Thymus (tissue), 11 donors: ENCODE measurements around the gene PFKFB4. TPM values are rescaled to one million over a fixed set of nuclear protein-coding genes. Genes with fewer than 3 reads are reported as not detected.

Source experiments
- DNase-seq, 9 donors: peaks; one replicate each; pipeline ENCODE4 v3.0.0-alpha.2; 2013; ENCODE audit warnings: low spot score in 9 of 9, low read depth in 6 of 9, missing footprints in 1 of 9
- H3K27ac ChIP-seq, 2 donors: one replicate each; pipeline ENCODE4 v1.5.1; 2013; ENCODE audit warnings: control low read depth in 1 of 2, low read depth in 1 of 2, low read length in 1 of 2, mild to moderate bottlenecking in 1 of 2, moderate library complexity in 1 of 2
- H3K27me3 ChIP-seq, 2 donors: one replicate each; pipeline ENCODE4 v1.5.1; 2013; ENCODE audit warnings: low read length in 1 of 2; ENCODE audit not compliant: control insufficient read depth in 2 of 2, insufficient read depth in 1 of 2
- H3K36me3 ChIP-seq, 2 donors: one replicate each; pipeline ENCODE4 v1.5.1; 2013; ENCODE audit warnings: low read length in 1 of 2, mild to moderate bottlenecking in 1 of 2, moderate library complexity in 1 of 2; ENCODE audit not compliant: control insufficient read depth in 2 of 2, insufficient read depth in 2 of 2
- H3K4me1 ChIP-seq, 2 donors: one replicate each; pipeline ENCODE4 v1.5.1; 2013; ENCODE audit warnings: low read length in 2 of 2; ENCODE audit not compliant: control insufficient read depth in 2 of 2, insufficient read depth in 2 of 2
- H3K4me3 ChIP-seq, 2 donors: one replicate each; pipeline ENCODE4 v1.5.1; 2013; ENCODE audit warnings: low read length in 2 of 2, control low read depth in 1 of 2, mild to moderate bottlenecking in 1 of 2
- H3K9me3 ChIP-seq, 2 donors: one replicate each; pipeline ENCODE4 v1.5.1; 2013; ENCODE audit warnings: low read length in 1 of 2, mild to moderate bottlenecking in 1 of 2; ENCODE audit not compliant: control insufficient read depth in 2 of 2, insufficient read depth in 1 of 2
- WGBS: extraction: QIAGEN DNeasy Blood & Tissue Kit; methylation state at CpG from one replicate; pipeline ENCODE4 v1.1.7; 2013; 5-methylcytosine and 5-hydroxymethylcytosine counted together
- polyA plus RNA-seq: library from polyadenylated mRNA; stranded (reverse); fragments of 200-250 nt; gene quantifications from one replicate; pipeline ENCODE4 v1.2.3, GENCODE V29; 2013
- total RNA-seq: library from RNA; stranded (reverse); fragments of 120-200 nt; gene quantifications from one replicate; pipeline ENCODE4 v1.2.4, GENCODE V29; 2013
- donor health status: healthy.

PFKFB4 gene
- total and polyA plus RNA-seq, 2 donors: 3.5 to 6.1 TPM

DNA sequence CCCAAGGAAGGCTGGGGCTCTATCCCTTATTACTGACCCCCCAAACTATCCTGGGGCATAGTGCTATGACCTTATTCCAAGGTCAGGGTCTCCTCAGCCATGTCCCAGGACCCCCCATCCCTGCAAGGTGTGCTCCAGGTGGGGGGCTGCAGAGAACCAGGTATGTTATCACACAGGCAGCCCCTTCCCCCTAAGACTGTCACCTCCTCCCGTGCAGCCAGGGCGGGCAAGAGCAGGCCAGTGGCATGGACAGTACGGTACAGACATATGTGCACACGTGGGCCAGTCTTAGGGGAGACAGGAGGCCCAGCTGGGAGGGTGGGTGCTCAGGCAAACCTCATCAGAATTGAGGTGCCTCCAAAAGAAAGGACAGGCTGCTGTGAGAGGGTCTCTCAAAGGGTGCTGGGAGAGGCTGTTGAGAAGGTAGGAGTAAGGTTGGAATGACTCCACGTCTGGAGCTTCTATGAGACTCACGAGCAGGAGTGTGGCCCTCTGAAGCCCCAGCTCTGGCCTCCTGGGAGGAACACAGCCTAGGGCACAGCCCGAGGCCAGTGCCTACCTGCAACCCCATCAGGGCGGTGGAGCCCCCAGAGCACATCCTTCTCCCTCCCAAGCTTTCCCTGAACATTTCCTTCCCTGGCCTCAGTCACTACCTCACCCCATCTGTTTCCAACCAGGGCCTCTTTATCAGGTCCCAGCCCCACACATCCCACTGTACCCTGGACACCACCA is 40.2 kb upstream of the PFKFB4 start:
- Histone ChIP-seq H3K27me3 (peaks cover 18 to 45% of the 10 kb centered on the region in 2 donors), H3K9me3 (no peaks in the 10 kb centered on the region), H3K27ac (no peak overlapping the region), H3K36me3 (peaks cover 38 to 47% of the 10 kb centered on the region in 2 donors), H3K4me1 (peaks cover 0 to 16% of the 10 kb centered on the region in 2 donors), H3K4me3 (no peak overlapping the region)
- no peak for DNase-seq
- 92% methylated on average over 8 of the region's 8 CpGs for WGBS

DNA sequence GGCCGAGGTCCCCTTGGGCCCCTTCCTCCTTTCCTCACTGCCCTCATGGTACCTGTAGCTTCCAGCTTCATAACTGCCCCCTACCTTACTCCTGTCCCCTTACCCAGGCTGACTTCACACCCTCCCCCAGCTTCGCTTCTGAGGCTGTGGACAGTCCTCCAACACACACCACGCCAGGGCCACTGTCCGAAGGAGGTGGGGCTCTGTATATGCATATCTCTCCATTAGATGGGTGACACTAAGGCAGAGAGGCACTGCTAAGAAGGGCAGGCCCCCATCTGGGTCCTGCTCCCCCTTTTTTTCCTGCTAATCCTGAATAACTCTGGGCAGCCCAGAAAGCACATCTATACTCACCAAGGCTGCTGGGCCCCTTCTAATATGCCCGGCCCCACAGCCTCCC is 39.6 kb upstream of the PFKFB4 start:
- Histone ChIP-seq H3K4me3 (no peak overlapping the region), H3K9me3 (no peaks in the 10 kb centered on the region), H3K4me1 (peaks cover 0 to 16% of the 10 kb centered on the region in 2 donors), H3K36me3 (peaks cover 31 to 40% of the 10 kb centered on the region in 2 donors), H3K27me3 (peaks cover 18 to 48% of the 10 kb centered on the region in 2 donors), H3K27ac (no peak overlapping the region)
- WGBS: 89% methylated on average over 5 of the region's 5 CpGs
- DNase-seq: no peak

DNA sequence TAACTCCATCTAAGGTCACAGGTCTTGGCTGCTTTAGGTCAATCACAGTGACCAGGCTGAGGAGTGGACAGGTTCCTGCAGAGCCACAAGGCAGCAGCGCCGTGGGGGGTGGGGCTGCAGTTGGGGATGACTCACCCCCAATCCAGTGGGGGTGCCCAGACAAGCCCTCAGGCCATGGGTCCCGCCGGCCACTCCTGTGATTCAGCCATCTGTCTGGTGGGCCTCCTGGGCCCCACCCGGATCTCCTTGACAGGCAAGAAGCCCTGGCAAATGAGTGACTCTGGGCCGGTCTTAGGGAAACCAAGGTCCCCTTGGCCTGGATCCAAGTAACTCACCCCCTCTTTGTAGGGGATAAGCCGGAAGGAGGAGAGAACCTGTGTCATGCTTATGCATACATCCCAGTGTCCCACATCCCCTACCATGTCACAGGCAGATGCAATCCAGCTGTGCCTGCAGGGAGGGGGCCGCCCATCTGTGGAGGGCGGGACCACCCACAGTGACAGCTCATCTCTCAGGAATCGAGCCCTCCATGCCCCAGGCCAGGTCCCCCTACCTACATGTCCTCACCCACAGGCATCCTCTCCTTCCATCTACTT is 39.0 kb upstream of the PFKFB4 start:
- Histone ChIP-seq H3K9me3 (no peaks in the 10 kb centered on the region), H3K36me3 (peaks cover 26 to 35% of the 10 kb centered on the region in 2 donors), H3K27me3 (peaks cover 18 to 52% of the 10 kb centered on the region in 2 donors), H3K4me1 (peaks cover 0 to 16% of the 10 kb centered on the region in 2 donors), H3K27ac (no peak overlapping the region), H3K4me3 (no peak overlapping the region)
- DNase-seq: no peak
- 70% methylated on average over 10 of the region's 10 CpGs for WGBS

DNA sequence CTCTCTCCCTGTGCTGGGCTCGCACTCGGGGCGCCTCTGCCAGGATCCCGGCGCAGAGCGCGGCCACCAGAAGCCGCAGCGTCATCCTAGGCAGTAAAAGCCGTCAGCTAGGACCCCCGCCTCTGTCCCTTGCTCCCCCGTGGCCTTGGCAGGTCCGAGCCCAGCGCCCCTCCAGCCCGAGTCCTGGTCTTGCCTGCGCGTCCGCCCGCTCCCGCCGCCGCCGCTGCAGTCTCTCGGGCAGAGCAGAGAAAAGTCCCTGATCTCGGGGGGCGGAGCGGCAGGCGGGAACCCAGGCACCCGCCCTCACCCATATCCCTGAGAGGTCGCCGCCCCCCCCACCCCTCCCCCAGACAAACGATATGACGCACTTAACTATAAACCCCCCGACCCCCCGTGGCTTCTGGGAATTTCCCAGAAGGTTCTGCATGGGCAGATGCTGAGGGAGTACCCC is 38.5 kb upstream of the PFKFB4 start, which contains the start of gene COL7A1:
TSS of gene COL7A1 (minus strand) at position 255 of the 451 bp plus-strand sequence. CDS start at position 85, 170 bp downstream.
- no peak within 1 kb of the TSS for H3K4me3 ChIP-seq
- 19% methylated on average over 35 of the region's 35 CpGs for WGBS
- H3K9me3 ChIP-seq: no peaks in the 10 kb centered on the region
- H3K4me1 ChIP-seq: peaks cover 0 to 16% of the 10 kb centered on the region in 2 donors
- no peak within 1 kb of the TSS for H3K27ac ChIP-seq
- peaks cover 18 to 57% of the 10 kb centered on the region in 2 donors for H3K27me3 ChIP-seq
- peaks cover 21 to 29% of the 10 kb centered on the region in 2 donors for H3K36me3 ChIP-seq
- no peak for DNase-seq

DNA sequence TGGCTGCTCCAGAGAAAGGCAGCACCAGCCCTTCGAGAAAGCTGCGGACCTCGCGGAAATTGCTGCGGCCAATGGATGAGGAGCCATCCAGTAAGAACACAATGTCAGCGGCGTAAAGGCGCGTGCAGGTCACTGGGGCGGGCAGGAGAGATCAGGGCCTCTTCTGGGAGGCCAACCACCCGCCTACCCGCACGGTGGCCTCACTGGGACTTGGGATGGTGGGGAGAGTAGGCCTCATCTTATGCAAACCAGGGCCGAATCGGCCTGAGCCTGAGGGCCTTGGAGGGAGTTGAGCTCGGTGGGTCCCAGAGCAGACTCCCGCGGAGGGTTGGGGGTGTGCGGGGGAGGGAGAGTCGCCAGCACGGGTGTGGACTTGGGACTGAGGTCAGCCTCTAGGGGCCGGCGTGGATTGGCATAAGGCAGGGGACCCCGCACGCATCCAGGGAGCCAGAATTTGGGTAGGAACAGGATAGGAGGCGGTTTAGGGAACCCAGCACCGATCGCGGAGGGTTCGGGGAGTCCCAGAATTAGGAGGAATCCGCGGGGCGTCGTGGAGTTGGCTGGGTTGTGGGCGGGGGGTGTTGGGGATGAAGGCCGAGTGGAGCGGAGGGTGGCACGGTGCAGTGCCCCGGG is 37.9 kb upstream of the PFKFB4 start:
- no peak for DNase-seq
- Histone ChIP-seq H3K4me3 (no peak overlapping the region), H3K27me3 (peaks cover 18 to 62% of the 10 kb centered on the region in 2 donors), H3K4me1 (peaks cover 0 to 13% of the 10 kb centered on the region in 2 donors), H3K9me3 (no peaks in the 10 kb centered on the region), H3K27ac (no peak overlapping the region), H3K36me3 (peaks cover 15 to 24% of the 10 kb centered on the region in 2 donors)
- 51% methylated on average over 39 of the region's 39 CpGs for WGBS

DNA sequence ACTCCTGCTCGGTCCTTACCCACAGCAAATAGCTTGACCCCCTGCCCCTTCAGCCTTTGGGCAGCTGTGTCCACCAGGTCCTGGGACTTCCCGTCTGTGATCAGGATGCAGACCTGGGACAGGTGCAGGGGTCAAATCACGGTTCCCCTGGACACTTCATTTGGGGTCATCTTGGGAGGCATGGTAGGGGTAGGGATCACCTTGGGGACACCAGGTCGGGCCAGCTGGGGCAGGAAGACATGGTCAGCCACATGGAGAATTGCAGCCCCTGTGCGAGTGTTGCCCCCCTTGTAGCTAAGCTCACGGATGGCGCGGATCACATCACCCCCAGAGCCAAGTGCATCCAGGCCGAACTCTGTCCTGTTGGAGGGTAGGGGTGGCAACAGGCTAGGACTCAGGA is 36.7 kb upstream of the PFKFB4 start:
- 97% methylated on average over 9 of the region's 9 CpGs for WGBS
- DNase-seq: no peak
- Histone ChIP-seq H3K27ac (no peak overlapping the region), H3K36me3 (peaks cover 3 to 12% of the 10 kb centered on the region in 2 donors), H3K27me3 (peaks cover 18 to 74% of the 10 kb centered on the region in 2 donors), H3K4me1 (peaks cover 0 to 7% of the 10 kb centered on the region in 2 donors), H3K9me3 (no peaks in the 10 kb centered on the region), H3K4me3 (no peak overlapping the region)

DNA sequence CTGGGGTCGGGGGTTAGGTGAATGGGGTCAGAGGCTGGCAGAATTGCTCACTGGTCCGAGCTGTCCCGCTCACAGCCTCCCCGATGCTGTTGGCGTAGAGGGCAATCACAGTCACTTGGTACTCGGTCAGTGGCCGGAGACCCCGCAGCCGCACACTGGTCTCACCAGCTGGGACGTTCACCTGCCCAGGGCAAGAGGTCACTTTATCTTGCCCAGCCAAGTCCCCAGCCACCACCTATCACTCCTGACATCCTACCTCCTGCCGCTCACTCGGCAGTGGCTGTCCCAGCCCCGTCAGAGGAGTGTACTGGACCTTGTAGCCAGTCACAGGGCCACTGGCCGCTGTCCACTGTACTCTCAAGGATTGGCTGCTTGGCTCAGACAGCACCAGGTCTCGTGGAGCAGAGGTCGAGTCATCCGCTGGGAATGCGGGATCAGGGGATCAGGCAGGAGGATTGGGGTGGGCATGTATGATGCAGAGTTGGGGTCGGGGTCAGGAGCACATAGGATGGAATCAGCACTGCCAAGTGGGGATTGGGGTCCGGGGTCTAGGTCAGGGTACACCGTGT is 36.0 kb upstream of the PFKFB4 start:
- WGBS: 96% methylated on average over 21 of the region's 21 CpGs
- Histone ChIP-seq H3K4me1 (no peaks in the 10 kb centered on the region), H3K27me3 (peaks cover 18 to 81% of the 10 kb centered on the region in 2 donors), H3K36me3 (peaks cover 0 to 4% of the 10 kb centered on the region in 2 donors), H3K9me3 (no peaks in the 10 kb centered on the region), H3K4me3 (no peak overlapping the region), H3K27ac (no peak overlapping the region)
- DNase-seq: no peak

DNA sequence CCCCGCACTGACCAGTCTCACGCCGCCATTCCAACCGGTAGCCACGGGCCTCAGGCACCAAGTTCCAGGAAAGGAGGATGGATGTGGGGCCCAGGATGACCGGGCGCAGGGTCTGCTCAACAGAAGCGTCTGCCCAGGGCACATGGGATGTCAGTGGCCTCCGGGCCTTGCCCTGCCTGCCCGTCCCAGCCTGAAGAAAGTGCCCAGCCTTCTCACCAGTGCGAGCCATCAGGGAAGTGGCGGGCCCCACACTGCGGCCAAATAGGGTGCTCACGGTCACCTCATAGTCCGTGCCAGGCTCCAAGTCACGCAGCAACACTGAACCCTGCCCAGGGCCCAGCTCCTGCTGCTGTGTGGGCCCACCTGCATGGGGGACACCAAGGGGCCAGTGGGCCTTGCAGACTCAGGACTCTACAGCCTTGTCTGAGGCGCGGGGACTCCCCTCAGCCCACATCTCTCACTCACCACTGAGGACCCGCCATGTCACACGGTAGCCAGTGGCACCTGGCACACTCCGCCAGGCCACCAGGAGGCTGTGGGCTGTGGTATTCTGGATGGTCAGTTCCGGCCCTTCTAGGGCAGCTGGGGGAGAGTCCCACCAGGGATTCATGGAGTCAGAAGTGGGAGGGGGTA is 35.4 kb upstream of the PFKFB4 start:
- no peak overlapping the region for H3K4me3 ChIP-seq
- DNase-seq: no peak
- H3K27ac ChIP-seq: no peak overlapping the region
- WGBS: 97% methylated on average over 22 of the region's 22 CpGs
- no peaks in the 10 kb centered on the region for H3K4me1 ChIP-seq
- no peaks in the 10 kb centered on the region for H3K9me3 ChIP-seq
- peaks cover 18 to 85% of the 10 kb centered on the region in 2 donors for H3K27me3 ChIP-seq
- H3K36me3 ChIP-seq: no peaks in the 10 kb centered on the region
